Fibroblast of mammary gland (primary cell): ENCODE data around the gene SMIM13.
A peak's percentile ranks its signal among the peaks of the same experiment; 100 is the strongest.

ENCODE experiments used
- DNase-seq: peaks from one replicate; pipeline ENCODE4 v3.0.0-alpha.2; 2010; ENCODE audit warnings: low read depth
- H3K4me3 ChIP-seq: 2 replicates; pipeline ENCODE4 v1.5.1; 2011; ENCODE audit warnings: low read depth, mild to moderate bottlenecking, low read length, moderate library complexity; ENCODE audit not compliant: control insufficient read depth
- TF ChIP-seq, protein P1 (sequence below): conservative IDR thresholded peaks from 2 replicates; pipeline ENCODE4 v1.5.1; 2011; ENCODE audit warnings: low read depth, low read length, inconsistent platforms; ENCODE audit not compliant: control insufficient read depth, insufficient read depth

Gene SMIM13

DNA sequence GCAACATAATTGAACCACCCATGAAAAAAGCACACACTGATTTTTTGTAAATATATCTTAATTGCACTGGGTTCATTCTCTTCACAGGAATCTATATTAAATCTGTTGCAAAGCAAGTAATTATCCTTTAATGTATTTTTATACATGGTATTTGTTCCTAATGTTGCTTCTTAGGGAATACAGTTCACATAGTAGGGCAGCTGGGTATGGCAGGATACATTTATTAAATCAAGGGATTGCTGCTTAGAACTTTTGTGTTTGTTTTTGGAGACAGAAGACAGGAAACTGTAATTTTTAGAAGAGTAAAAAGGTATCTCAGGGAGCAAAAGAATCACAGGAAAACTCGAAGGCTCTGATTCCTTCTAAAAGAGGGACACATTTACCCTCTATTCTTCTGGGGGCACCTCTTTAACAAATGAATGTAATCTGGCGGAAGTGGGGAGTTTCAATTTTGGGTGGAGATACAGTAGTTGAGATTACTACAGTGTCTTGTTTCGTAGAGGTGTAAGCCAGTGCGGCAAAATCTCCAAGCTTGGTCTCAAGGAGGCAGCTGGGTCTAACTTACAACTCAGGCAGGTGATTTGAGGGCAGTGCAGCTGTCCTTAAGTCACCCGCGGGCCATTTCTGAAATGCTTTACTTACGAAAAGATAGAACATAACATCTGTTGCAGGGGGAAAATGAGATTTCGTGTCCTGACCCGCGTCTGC, 812 bp upstream of the SMIM13 start:
- DNase-seq: peak; percentile 29
- TF ChIP-seq, protein P1, sequence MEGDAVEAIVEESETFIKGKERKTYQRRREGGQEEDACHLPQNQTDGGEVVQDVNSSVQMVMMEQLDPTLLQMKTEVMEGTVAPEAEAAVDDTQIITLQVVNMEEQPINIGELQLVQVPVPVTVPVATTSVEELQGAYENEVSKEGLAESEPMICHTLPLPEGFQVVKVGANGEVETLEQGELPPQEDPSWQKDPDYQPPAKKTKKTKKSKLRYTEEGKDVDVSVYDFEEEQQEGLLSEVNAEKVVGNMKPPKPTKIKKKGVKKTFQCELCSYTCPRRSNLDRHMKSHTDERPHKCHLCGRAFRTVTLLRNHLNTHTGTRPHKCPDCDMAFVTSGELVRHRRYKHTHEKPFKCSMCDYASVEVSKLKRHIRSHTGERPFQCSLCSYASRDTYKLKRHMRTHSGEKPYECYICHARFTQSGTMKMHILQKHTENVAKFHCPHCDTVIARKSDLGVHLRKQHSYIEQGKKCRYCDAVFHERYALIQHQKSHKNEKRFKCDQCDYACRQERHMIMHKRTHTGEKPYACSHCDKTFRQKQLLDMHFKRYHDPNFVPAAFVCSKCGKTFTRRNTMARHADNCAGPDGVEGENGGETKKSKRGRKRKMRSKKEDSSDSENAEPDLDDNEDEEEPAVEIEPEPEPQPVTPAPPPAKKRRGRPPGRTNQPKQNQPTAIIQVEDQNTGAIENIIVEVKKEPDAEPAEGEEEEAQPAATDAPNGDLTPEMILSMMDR: no peak
- H3K4me3 ChIP-seq: peak overlapping the region; percentile 91

GRCh38 chr6:11093376-11093625, 333 bp upstream of the SMIM13 start:
- peak overlapping the region; percentile 91 for H3K4me3 ChIP-seq
- no peak for DNase-seq
- TF ChIP-seq, protein P1: no peak

- H3K4me3 ChIP-seq: peak overlapping the region; percentile 91
These were observed 797 bp downstream of the SMIM13 start for GRCh38 chr6:11094411-11094851.

GRCh38 chr6:11094941-11095340, 1.3 kb downstream of the SMIM13 start:
- TF ChIP-seq, protein P1: no peak
- no peak for DNase-seq

More at GRCh38 chr6:11094411-11094851, 797 bp downstream of the SMIM13 start:
- TF ChIP-seq, protein P1: no peak
- DNase-seq: peak; percentile 49

GRCh38 chr6:11096109-11096508, 2.5 kb downstream of the SMIM13 start:
- DNase-seq: peak; percentile 81
- TF ChIP-seq, protein P1: no peak
- H3K4me3 ChIP-seq: no peak overlapping the region

More at GRCh38 chr6:11094941-11095340, 1.3 kb downstream of the SMIM13 start:
- H3K4me3 ChIP-seq: peak overlapping the region; percentile 91

DNA sequence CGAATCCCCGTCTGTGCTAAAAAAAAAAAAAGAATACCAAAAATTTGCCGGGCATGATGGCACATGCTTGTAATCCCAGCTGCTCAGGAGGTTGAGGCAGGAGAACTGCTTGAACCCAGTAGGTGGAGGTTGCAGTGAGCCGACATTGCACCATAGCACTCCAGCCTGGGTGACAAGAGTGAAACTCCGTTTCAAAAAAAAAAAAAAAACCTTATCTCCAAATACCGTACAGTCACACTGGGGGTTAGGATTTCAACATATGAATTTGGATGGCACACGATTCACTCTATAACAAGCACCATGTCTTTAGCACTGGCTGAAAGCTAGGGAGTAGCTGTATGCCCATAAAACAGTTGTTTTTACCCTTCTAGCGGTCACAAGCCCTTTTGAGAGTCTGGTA, 3.8 kb downstream of the SMIM13 start:
- DNase-seq: no peak
- TF ChIP-seq, protein P1: no peak
- H3K4me3 ChIP-seq: no peak overlapping the region
